Endodermal cell (in vitro differentiated cells): ENCODE data around the gene AAR2. TPM values are rescaled to one million over a fixed set of nuclear protein-coding genes. Genes with fewer than 3 reads are reported as not detected.

Experiments used
- DNase-seq: peaks from one replicate; pipeline ENCODE4 v3.0.0-alpha.2; 2017
- H3K27ac ChIP-seq: 2 replicates; pipeline ENCODE4 v1.5.1; 2013; ENCODE audit warnings: mild to moderate bottlenecking, low read depth, low read length, moderate library complexity
- H3K27me3 ChIP-seq: 2 replicates; pipeline ENCODE4 v1.6.1; 2013; ENCODE audit warnings: mild to moderate bottlenecking, low read length, moderate library complexity; ENCODE audit not compliant: insufficient read depth, control insufficient read depth, poor library complexity, severe bottlenecking
- H3K36me3 ChIP-seq: 2 replicates; pipeline ENCODE4 v1.7.0; 2013; ENCODE audit warnings: mild to moderate bottlenecking, low read length, moderate library complexity; ENCODE audit not compliant: control insufficient read depth, insufficient read depth
- H3K4me1 ChIP-seq: one replicate; pipeline ENCODE4 v1.7.0; 2013; ENCODE audit warnings: low read length; ENCODE audit not compliant: control insufficient read depth, insufficient read depth
- H3K4me3 ChIP-seq: 2 replicates; pipeline ENCODE4 v1.5.1; 2013; ENCODE audit warnings: mild to moderate bottlenecking, low read length, moderate library complexity
- H3K9ac ChIP-seq: 2 replicates; pipeline ENCODE4 v1.6.1; 2013; ENCODE audit warnings: mild to moderate bottlenecking, low read length, moderate library complexity; ENCODE audit not compliant: poor library complexity, severe bottlenecking; ENCODE audit errors: extremely low read depth
- H3K9me3 ChIP-seq: 2 replicates; pipeline ENCODE4 v1.6.1; 2013; ENCODE audit warnings: mild to moderate bottlenecking, low read length, moderate library complexity; ENCODE audit not compliant: control insufficient read depth
- H3K27ac Mint-ChIP-seq: 2 replicates; pipeline ENCODE4 v1.8.0; 2020; ENCODE audit warnings: mixed read lengths
- H3K27me3 Mint-ChIP-seq: 2 replicates; pipeline ENCODE4 v1.8.0; 2021; ENCODE audit warnings: mild to moderate bottlenecking, mixed read lengths; ENCODE audit not compliant: insufficient read depth
- H3K36me3 Mint-ChIP-seq: 2 replicates; pipeline ENCODE4 v1.8.0; 2020; ENCODE audit warnings: low read depth, mixed read lengths
- H3K4me1 Mint-ChIP-seq: 2 replicates; pipeline ENCODE4 v1.8.0; 2020; ENCODE audit warnings: mixed read lengths
- H3K4me3 Mint-ChIP-seq: 2 replicates; pipeline ENCODE4 v1.8.0; 2020; ENCODE audit warnings: mild to moderate bottlenecking, moderate library complexity, mixed read lengths
- H3K9me3 Mint-ChIP-seq: 2 replicates; pipeline ENCODE4 v1.8.0; 2020; ENCODE audit warnings: mild to moderate bottlenecking, mixed read lengths
- WGBS, 2 experiments: methylation state at CpG; one replicate each; pipeline versions ENCODE4 v1.1.5 to v1.1.7; 2013; ENCODE audit warnings: missing lambda C conversion rate in 2 of 2, mixed read lengths in 1 of 2; ENCODE audit not compliant: insufficient coverage in 1 of 2, insufficient read length in 1 of 2; 5-methylcytosine and 5-hydroxymethylcytosine counted together
- total RNA-seq, 2 donors: library from RNA; stranded (reverse); fragmentation: NEBNext Ultra II Directional in 1 of 2; extraction: Animal tissue kit (Norgen Biotek cat#: 25700) in 1 of 2; gene quantifications; 2 replicates in 1 of 2; 3 replicates in 1 of 2; pipeline ENCODE4 v1.2.1, GENCODE V29; 2021
- TF ChIP-seq, protein P1 (sequence below): fragments of 200-600 bp; sonication (generic); conservative IDR thresholded peaks from 2 replicates; pipeline ENCODE4 v1.5.0; 2021; ENCODE audit warnings: antibody characterized with exemption, mild to moderate bottlenecking

The AAR2 gene
- total RNA-seq, 2 donors from 2014 or later, result 23.5 to 24.3 TPM

DNA sequence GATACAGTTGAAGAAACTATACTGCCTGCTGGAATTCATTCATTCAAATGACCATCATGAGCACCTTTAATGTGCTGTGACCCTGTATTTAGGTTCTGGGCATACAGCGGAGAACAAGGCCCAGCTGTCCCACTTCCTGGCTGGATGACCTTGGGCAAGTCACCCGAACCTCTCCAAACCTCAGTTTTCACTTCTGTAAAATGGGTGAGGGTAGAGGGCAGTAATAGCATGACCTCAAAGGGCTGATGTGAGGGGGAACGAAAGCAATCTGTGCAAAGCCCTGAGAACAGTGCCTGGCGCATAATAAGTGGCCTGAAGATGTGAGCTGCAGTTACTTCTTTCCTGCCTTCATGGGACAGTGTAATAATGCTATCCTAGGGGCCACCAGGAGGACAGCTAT lies 20.5 kb upstream of the AAR2 start:
- Histone ChIP-seq H3K27me3 (no peaks in the 10 kb centered on the region), H3K9me3 (no peaks in the 10 kb centered on the region), H3K36me3 (peaks cover 3% of the 10 kb centered on the region), H3K4me1 (no peaks in the 10 kb centered on the region), H3K27ac (no peak overlapping the region), H3K4me3 (no peak overlapping the region), H3K9ac (no peak overlapping the region)
- peaks cover 3% of the 10 kb centered on the region for H3K4me1 Mint-ChIP-seq
- TF ChIP-seq, protein P1, sequence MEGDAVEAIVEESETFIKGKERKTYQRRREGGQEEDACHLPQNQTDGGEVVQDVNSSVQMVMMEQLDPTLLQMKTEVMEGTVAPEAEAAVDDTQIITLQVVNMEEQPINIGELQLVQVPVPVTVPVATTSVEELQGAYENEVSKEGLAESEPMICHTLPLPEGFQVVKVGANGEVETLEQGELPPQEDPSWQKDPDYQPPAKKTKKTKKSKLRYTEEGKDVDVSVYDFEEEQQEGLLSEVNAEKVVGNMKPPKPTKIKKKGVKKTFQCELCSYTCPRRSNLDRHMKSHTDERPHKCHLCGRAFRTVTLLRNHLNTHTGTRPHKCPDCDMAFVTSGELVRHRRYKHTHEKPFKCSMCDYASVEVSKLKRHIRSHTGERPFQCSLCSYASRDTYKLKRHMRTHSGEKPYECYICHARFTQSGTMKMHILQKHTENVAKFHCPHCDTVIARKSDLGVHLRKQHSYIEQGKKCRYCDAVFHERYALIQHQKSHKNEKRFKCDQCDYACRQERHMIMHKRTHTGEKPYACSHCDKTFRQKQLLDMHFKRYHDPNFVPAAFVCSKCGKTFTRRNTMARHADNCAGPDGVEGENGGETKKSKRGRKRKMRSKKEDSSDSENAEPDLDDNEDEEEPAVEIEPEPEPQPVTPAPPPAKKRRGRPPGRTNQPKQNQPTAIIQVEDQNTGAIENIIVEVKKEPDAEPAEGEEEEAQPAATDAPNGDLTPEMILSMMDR, result no peak
- H3K27me3 Mint-ChIP-seq, result no peaks in the 10 kb centered on the region
- no peak overlapping the region for H3K27ac Mint-ChIP-seq
- WGBS, 2 experiments, result 91 to 100% methylated on average over 2 to 4 of the region's 4 CpGs
- no peak for DNase-seq
- H3K4me3 Mint-ChIP-seq, result no peak overlapping the region
- H3K9me3 Mint-ChIP-seq, result no peaks in the 10 kb centered on the region
- no peaks in the 10 kb centered on the region for H3K36me3 Mint-ChIP-seq

DNA sequence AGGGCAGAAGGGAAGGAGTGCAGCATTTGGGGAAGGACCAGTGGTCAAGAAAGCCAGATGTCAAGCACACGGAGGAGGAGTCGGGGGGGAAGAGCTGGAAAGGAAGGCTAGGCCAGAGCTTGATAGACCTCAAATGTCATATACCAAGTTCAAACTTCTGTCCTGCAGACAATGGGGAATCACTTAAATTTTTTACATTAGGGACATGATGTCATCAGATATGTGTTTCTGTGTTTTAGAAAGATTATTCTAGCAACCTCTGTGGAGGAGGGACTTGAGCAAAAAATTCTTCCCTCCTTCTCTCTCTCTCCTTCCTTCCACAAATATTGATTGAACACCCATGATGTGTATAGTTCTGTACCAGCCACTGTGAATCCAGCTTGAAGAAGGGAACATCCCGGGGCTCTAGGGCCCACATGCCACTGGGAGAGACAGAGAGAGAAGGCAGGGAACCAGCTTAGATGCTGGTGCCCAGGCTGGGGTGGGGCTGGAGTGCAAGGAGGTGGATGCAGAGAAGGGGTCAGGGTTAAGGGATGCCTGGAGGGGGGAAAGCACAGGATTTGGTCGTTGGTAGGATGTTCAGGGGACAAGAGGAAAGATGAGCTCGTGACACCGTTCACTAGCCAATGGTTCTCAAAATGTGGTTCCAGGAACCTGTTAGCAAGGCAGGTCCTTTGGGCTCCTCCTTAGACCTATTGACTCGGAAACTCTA lies 19.8 kb upstream of the AAR2 start:
- Mint-ChIP-seq H3K9me3 (no peaks in the 10 kb centered on the region), H3K4me1 (peaks cover 3% of the 10 kb centered on the region), H3K36me3 (no peaks in the 10 kb centered on the region), H3K27me3 (no peaks in the 10 kb centered on the region), H3K27ac (no peak overlapping the region), H3K4me3 (no peak overlapping the region)
- no peak overlapping the region for H3K27ac ChIP-seq
- DNase-seq, result no peak
- H3K36me3 ChIP-seq, result peaks cover 3% of the 10 kb centered on the region
- no peak overlapping the region for H3K4me3 ChIP-seq
- TF ChIP-seq, protein P1, result no peak
- H3K9me3 ChIP-seq, result no peaks in the 10 kb centered on the region
- 86 to 90% methylated on average over 7 of the region's 7 CpGs for WGBS, 2 experiments
- no peaks in the 10 kb centered on the region for H3K27me3 ChIP-seq
- no peaks in the 10 kb centered on the region for H3K4me1 ChIP-seq
- no peak overlapping the region for H3K9ac ChIP-seq

DNA sequence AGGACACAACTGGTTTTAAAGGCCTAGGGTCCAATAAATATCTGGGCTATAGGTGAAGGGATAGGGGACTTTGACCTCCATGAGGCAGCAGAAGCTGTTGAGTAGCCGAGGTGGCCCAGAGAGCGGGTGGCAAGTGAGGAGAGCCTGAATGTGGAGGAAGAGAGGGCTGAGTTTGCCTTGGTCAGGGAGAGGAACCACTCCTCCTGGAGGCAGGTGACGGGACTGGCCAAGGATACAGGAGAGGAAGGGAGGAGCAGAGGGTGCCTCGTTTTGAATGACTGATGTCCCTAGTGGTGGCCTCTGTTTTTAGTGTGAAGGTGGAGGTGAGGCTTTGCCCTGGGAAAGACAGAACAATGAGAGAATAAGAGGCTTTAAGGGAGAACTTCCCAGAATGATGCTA lies 19.1 kb upstream of the AAR2 start:
- H3K27me3 ChIP-seq, result no peaks in the 10 kb centered on the region
- Mint-ChIP-seq H3K4me3 (no peak overlapping the region), H3K27ac (peak overlapping the region; percentile 3), H3K4me1 (peaks cover 3% of the 10 kb centered on the region), H3K27me3 (no peaks in the 10 kb centered on the region), H3K36me3 (no peaks in the 10 kb centered on the region), H3K9me3 (no peaks in the 10 kb centered on the region)
- H3K4me3 ChIP-seq, result no peak overlapping the region
- no peak overlapping the region for H3K9ac ChIP-seq
- 42 to 44% methylated on average over 4 of the region's 4 CpGs for WGBS, 2 experiments
- H3K4me1 ChIP-seq, result no peaks in the 10 kb centered on the region
- TF ChIP-seq, protein P1, result peak; percentile 89
- H3K9me3 ChIP-seq, result no peaks in the 10 kb centered on the region
- peaks cover 3% of the 10 kb centered on the region for H3K36me3 ChIP-seq
- peak; percentile 93 for DNase-seq
- no peak overlapping the region for H3K27ac ChIP-seq
